ENCODE data around the gene DCDC2. TPM values are rescaled to one million over a fixed set of nuclear protein-coding genes. Genes with fewer than 3 reads are reported as not detected.

DCDC2 gene
- total RNA-seq, 1 donor from 2014 or later = 0.30 TPM

GRCh38 chr6:24287239-24287638 is 70.6 kb downstream of the DCDC2 start:
- Mint-ChIP-seq H3K27ac (ENCODE audit: unreplicated experiment) (no peak overlapping the region), H3K4me1 (peaks cover 12% of the 10 kb centered on the region), H3K4me3 (no peak overlapping the region), H3K27me3 (ENCODE audit: low read depth) (no peaks in the 10 kb centered on the region), H3K36me3 (ENCODE audit: low read depth) (no peaks in the 10 kb centered on the region), H3K9me3 (peaks cover 5% of the 10 kb centered on the region)
- DNase-seq (ENCODE audit: low read depth, low spot score) = no peak
- no peak for TF ChIP-seq CTCF (conservative IDR thresholded peaks at IDR 0.05)

- Mint-ChIP-seq H3K36me3 (ENCODE audit: low read depth) (no peaks in the 10 kb centered on the region), H3K4me1 (peaks cover 12% of the 10 kb centered on the region), H3K27ac (ENCODE audit: unreplicated experiment) (no peak overlapping the region), H3K9me3 (peaks cover 5% of the 10 kb centered on the region), H3K4me3 (no peak overlapping the region), H3K27me3 (ENCODE audit: low read depth) (peaks cover 5% of the 10 kb centered on the region)
- no peak for DNase-seq (ENCODE audit: low read depth, low spot score)
- no peak for TF ChIP-seq CTCF (conservative IDR thresholded peaks at IDR 0.05)
These were observed 73.9 kb downstream of the DCDC2 start for GRCh38 chr6:24284006-24284405.

- DNase-seq (ENCODE audit: low read depth, low spot score) = peak; percentile 64
- Mint-ChIP-seq H3K4me3 (peak overlapping the region; percentile 86), H3K27ac (ENCODE audit: unreplicated experiment) (peak overlapping the region; percentile 15), H3K27me3 (ENCODE audit: low read depth) (peaks cover 5% of the 10 kb centered on the region), H3K9me3 (peaks cover 5% of the 10 kb centered on the region), H3K4me1 (peaks cover 12% of the 10 kb centered on the region), H3K36me3 (ENCODE audit: low read depth) (no peaks in the 10 kb centered on the region)
- peak; percentile 85 for TF ChIP-seq CTCF (conservative IDR thresholded peaks at IDR 0.05)
These were observed 74.5 kb downstream of the DCDC2 start for GRCh38 chr6:24283043-24283985.

GRCh38 chr6:24274441-24275083 is 83.3 kb downstream of the DCDC2 start:
- no peaks in the 10 kb centered on the region for H3K36me3 Mint-ChIP-seq (ENCODE audit: low read depth)
- no peak overlapping the region for H3K4me3 Mint-ChIP-seq
- no peaks in the 10 kb centered on the region for H3K27me3 Mint-ChIP-seq (ENCODE audit: low read depth)
- peak; percentile 86 for TF ChIP-seq CTCF (conservative IDR thresholded peaks at IDR 0.05)
- no peaks in the 10 kb centered on the region for H3K9me3 Mint-ChIP-seq
- no peak for DNase-seq (ENCODE audit: low read depth, low spot score)
- no peak overlapping the region for H3K27ac Mint-ChIP-seq (ENCODE audit: unreplicated experiment)
- no peaks in the 10 kb centered on the region for H3K4me1 Mint-ChIP-seq

GRCh38 chr6:24273096-24273870 is 84.6 kb downstream of the DCDC2 start:
- TF ChIP-seq CTCF (conservative IDR thresholded peaks at IDR 0.05) = no peak
- H3K4me1 Mint-ChIP-seq = no peaks in the 10 kb centered on the region
- no peaks in the 10 kb centered on the region for H3K27me3 Mint-ChIP-seq (ENCODE audit: low read depth)
- no peak overlapping the region for H3K27ac Mint-ChIP-seq (ENCODE audit: unreplicated experiment)
- no peaks in the 10 kb centered on the region for H3K36me3 Mint-ChIP-seq (ENCODE audit: low read depth)
- H3K9me3 Mint-ChIP-seq = no peaks in the 10 kb centered on the region
- no peak overlapping the region for H3K4me3 Mint-ChIP-seq
- DNase-seq (ENCODE audit: low read depth, low spot score) = no peak
